Non-pigmented ciliary epithelial cell (primary cell): ENCODE results near the gene SYNJ2.

Source experiments
- DNase-seq: peaks from one replicate; pipeline ENCODE4 v3.0.0-alpha.2; 2010; ENCODE audit warnings: low read depth

The SYNJ2 gene

GRCh38 chr6:157978021-157978783, 3.5 kb upstream of the SYNJ2 start:
- no peak for DNase-seq

DNA sequence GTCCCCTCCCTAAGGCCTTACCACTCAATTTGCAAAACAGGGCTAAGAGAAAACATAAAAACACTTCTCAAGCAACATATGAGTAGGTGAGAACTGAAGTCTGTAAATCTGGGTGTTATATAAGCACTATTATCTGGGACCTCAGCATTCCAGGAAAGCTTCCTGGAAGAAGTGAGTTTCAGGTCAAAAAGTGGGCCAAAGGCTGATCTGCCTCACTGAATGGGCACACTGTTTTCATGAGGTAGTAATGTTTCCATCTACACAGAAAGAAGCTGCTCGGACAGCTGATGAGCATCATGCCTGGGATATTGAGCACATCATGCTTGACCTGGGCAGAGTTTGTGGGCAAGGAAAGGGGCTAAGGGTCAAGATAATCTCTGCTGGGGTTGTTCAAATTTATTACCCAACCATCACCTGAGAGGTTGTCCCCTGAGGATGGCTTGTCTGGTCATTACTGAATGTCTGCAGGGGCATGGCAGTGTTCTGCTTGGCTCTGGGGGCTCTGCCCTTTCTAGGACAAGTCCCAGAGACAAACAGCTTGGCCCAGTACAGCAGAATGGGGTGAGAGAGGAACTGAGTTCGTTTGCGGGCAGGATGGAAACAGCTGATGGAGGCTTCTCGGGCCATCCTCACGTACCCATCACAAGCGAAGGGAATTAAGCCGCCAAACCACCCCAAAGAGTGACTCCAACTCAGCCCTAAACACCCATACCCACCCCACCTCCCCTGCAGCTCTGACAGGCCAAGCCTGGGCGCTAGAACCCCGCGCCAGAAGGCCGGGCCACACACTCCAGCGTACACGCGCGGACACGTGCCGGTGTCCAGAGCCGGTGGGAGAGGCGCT, 1.2 kb upstream of the SYNJ2 start:
- DNase-seq: no peak

GRCh38 chr6:157981132-157981394, 600 bp upstream of the SYNJ2 start:
- no peak for DNase-seq

- no peak for DNase-seq
Measured at GRCh38 chr6:157982102-157982562, 469 bp downstream of the SYNJ2 start.

DNA sequence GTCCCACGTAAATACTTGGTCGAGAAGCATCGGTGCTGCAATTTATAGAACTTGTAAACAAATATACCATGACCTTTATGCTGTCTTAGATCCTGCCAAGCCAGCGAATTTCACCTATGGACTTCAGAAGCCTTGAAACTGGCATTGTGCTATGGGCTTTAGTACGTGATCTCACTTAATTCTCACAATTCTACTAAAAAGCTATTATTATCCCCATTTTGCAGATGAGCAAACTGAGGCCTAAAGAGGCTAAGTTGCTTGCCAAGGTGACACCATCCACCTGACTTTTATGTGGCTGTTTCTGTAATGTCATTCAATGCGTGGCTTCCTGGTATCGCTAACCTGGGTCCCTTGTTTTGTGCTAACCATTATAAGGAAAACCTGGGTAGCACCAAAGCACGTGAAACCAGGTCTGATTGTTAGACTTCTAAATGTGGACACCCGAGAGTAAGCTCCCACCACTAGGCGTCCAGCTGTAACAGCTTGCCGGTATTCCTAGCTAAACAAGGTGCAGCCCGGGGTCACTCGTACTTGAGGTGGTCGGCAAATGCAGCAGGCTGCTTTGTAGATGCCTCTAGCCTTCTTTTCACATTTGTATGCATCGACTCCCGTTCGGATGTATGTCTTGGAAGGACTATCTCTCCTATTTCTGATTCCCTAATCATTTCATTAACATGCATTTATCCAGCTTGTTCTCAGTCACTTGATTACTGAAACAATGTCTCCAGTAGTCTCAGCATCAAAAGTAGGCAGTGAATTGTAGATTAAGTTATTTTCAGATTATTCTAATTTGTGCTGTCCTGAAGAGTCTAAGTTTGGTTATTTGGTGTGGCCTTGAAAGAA, 1.1 kb downstream of the SYNJ2 start:
- DNase-seq: no peak

GRCh38 chr6:157983406-157984119, 1.9 kb downstream of the SYNJ2 start:
- DNase-seq: no peak

DNA sequence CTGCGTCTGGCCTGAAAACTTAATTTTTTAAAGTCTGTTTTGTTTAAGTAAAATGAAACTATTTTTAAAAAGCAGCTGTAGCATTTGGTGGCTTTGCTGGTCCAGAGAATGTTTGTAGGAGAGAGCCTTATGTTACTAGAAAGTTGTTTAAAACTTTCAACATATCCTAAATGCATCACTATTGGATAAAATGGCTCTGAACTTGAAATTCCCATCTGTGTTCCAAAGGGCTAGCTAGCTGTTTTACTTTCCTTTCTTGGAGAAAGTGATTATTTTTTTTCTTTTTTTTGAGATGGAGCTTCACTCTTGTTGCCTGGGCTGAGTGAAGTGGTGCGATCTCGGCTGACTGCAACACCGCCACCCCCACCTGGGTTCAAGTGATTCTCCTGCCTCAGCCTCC, 2.5 kb downstream of the SYNJ2 start:
- no peak for DNase-seq

DNA sequence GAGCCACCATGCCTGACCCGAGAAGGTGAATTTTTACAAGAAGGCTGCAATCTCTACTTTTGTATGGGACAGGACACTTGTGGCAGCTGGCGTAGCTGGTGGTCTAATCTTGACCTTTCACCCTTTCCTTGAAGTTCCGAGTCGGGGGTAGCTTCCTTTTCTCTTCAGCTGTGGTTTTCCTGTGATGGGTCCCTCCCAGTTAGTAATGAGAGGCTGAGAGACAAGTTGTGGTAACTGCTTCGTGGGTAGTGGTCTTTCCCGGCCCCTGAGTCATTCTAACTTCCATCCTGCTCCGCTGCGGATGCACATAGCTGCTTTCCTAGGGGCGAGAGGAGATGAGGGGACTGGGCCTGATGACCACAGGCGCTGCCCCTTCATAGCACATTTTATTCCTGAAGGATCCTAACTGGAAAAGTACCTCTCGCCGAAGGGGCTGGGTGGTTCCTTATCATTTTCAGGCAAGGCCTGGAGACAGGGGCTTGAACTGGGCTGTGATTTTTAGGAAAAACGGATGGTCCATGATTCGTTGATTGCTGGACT, 3.1 kb downstream of the SYNJ2 start:
- no peak for DNase-seq

DNA sequence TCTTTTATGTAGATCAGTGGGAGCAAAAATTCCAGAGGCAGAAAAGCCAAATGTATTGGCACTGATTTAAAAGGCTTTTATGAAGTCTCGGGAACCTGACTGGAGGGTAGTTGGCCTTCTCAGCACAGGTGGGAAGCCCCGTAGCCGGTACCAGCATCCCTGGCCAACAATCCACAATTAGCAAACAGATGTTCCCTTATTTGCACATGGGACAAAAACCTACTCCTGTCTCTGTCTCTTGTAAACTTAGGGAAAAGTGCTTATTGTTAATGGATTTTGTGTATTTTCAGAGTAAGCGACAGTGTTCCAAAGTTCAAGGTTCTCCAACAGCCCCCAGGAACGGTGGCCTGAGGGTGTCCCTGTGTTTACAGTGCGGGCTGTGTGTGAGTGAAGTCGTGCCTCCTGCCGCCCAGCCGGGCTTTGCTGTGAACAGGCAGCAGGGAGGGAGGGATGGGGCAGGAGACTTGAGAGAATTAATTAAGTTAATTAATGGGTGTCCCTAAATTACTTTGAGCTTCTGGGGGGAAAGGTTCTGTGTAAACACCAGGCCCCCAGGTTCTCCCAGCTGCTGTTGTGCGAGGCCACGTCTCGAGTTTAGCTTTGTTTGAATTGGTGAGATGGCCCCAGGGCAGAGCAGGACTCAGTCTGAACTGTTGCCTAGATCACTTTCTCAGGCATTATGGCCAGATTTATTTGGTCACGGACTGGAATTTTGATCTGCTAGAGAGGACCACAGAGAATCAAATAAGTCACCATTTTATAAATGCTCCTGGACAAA, 3.9 kb downstream of the SYNJ2 start:
- DNase-seq: no peak

DNA sequence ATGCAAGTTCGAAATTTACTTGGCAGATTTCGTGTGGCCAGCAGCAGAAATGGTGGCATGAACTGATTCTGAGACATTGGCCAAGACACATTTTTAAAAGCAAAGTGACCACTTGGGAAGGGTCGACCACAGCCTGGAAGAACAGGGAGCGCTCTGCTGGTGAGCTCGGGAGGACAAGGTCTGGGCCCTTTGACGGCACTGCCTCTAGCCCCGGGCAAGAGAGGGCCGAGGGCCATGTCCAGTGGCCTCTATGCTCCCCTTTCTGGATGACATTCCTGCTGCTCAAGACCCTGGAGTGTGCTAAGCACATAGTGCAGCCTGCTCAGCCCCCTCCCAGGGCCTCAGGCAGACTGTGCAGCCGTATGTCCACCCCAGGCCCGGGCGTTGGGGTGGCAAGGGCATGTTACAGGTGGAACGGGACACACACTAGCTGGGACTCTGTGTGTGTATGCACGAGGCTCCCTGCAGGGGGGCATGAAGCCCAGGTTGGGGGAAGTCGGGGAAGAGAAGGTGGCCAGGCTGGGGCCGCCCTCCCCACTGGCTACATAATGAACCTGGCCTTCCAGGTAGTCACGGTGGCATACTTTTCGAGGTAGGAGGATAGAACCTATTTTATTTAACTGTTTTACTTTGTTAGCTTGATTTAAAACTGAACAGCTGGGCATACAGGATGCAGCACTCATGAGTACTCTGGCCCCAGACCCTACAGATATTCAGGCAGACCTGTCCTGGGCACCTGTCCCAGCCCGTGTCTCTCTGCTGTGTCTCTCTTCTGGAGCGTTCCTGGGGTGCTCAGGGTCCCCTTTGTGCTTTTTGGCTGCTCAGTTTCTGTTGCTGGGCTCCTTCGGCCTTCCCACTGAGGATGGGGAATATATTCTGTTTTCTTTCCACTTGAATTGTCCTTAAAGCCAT, 6.4 kb downstream of the SYNJ2 start:
- DNase-seq: no peak

DNA sequence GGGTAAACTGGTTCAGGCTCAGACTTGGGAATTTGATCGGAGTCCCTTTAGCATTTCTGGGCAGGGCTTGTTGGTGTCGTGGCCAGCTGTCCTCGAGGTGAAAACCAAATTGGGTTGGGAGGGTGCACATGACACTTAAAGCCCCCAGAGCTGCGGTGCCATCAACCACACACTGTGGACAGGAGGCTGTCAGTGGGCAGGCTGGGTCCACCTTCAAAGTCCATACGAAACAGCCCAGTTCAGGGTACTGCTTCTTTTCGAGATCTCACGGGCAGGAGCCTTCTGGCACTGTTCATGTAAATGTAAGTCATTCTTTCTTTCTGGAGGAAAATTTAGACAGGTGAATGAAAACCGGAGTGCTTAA, 7.0 kb downstream of the SYNJ2 start:
- no peak for DNase-seq

DNA sequence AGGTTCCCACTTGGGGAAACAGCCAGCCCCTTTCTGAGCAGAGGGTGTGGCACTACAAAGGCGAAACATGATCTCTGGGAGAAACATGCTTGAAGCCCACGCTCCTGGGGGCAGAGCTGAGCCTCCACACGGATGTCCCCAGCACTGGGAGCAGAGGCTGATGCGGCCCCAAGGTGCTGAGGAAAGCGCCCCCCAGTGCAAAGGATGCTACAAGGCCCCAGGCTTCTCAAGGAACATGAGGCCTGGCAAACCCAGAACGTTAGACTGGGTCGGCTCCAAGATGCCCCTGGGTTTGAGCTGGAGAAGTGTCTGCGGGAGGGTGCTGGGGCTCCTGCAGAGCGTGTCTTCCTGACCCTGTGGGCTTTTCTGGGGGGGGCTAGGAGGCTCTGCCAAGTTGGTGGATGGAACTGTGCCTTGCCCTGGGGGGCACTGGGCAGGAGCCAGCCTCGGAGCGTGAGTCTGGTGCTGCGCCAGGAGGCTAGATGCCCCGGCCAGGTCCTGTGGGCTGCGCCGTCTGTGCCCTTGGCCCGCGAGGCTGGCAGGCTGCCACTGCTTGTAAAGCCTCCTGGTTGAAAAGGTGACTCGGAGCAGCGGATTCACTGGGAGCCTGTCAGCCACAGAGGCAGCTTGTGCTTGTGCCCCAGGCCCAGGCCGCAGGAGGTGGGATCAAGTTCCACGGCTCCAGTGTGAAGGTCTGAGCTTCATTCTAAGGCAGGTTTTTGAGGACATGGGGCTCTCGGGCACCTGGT, 8.1 kb downstream of the SYNJ2 start:
- no peak for DNase-seq

DNA sequence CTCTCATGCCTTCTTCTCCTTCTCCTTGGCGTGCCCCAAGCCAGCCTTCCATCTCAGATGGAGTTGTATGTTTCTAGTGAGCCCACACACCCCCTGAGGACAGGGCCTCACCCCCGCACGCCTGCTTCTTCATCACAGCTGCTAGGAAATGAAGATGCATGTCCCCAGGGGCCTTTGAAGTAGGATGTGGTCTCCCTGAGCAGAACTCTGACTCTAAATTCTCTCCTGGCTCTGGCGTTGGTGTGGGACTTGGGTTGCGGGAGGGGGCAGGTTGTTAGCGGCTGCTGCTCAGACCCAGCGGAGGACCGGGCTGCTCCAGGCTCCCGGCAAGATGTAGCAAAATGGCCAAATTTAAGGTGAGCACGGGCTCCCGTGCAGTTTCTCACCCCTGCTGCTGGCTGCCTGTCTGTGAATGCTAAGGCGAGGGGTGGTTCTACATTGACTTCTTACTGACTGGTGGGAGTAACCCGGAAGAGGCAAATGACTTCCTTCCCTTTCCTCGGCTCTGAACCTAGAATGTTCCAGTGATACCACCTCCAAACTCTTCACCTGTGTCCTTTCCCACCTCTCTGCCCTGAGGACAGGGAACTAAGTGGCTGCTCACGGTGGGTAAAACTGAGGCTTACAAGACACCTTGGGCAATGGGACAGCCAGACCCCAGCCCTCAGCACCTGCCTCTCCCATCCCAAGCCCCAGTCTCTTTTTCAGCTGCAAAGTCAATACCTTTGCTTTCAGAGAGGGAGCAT, 8.8 kb downstream of the SYNJ2 start:
- DNase-seq: no peak

- DNase-seq: no peak
Measured at GRCh38 chr6:157991067-157991432, 9.4 kb downstream of the SYNJ2 start.

DNA sequence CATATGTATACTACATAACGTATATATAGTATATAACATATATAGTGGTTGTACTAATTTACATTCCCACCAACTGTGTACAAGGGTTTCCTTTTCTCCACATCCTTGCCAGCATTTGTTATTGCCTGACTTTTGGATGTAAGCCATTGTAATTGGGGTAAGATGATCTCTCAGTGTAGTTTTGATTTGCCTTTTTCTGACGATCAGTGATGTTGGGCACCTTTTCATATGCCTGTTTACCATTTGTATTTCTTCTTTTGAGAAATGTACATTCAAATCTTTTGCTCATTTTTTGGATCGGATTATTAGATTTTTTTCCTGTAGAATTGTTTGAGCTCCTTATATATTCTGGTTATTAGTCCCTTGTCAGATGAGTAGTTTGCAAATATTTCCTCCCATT, 11.4 kb downstream of the SYNJ2 start:
- DNase-seq: no peak

DNA sequence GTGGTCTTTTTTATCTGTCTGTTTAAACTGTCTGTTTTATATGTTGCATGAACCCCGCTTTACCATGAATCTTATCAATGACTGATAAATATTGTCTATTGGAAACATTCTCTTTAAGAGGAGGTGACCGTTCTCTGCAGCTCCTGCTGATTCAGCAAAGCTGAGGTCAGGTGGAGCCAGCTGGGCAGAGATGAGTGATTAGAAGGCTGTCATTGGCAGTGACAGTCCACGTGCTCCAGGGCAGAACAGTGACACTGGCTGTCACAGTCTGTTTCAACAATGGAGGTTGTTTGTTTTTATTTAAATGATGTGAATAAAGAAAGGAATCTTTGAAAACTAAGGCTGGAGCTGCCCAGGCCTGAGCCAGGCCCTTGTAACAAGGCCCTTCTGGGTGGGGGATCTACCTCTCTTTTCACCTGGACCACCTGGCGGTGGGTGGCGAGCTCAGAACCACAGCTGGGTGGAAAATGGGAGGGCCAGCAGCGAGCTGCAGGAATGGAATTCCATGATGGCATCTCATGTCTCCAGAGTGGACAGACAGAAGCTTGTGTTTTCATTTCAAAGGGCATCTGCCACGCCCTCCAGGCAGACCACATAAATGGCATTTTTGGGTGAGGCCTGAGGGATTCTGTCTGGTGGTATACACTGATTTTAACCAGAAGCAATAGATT, 12.6 kb downstream of the SYNJ2 start:
- DNase-seq: no peak

DNA sequence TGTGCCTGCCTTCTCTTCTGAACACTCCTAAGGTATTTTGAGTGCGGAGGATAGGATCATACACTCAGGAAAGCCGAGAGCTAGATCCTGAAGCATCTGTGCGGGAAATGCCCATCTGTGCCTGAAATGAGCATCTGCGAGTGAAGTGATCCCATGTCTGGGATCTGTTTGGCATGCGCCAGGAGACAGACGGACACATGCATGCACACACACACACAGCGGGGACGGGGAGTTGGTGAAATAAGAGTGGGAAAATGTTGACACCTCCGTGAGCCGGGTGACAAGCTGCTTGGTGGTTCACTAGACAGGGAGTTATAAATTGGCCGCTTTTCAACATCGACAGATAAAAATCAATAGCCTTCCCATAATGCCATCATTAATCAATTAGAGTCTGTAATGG, 13.8 kb downstream of the SYNJ2 start:
- no peak for DNase-seq

GRCh38 chr6:157996201-157996712, 14.6 kb downstream of the SYNJ2 start:
- DNase-seq: no peak
